ENCODE data around the gene CORO2A.
"Not testable (repeated sequence)": the region's sequence is repeated elsewhere in the genome, so short reads cannot be mapped to it uniquely, and the experiment has no call there.

CORO2A gene

DNA sequence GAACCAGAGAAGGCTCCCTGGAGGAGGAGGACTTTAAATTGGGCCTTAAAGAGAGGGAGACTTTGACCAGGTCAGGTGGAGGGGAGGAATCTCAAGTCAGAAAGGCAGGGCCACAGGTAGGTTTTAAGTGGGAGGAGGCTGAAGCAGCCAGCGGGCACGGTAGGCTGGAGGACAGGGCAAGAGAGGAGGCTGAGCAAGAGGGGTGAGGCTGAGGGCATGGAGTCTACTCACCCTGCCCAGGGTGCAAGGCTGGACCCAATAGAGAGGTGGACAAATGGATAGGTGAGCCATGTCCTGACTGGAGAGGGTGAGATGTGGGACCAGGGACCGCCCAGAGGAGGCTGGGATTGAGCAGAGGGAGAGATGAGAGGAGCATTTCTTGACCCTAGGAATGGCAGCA, 47.8 kb downstream of the CORO2A start:
- in situ Hi-C loops (cut with HindIII; ENCODE audit: low sequenced_read_pairs): no loop called here

DNA sequence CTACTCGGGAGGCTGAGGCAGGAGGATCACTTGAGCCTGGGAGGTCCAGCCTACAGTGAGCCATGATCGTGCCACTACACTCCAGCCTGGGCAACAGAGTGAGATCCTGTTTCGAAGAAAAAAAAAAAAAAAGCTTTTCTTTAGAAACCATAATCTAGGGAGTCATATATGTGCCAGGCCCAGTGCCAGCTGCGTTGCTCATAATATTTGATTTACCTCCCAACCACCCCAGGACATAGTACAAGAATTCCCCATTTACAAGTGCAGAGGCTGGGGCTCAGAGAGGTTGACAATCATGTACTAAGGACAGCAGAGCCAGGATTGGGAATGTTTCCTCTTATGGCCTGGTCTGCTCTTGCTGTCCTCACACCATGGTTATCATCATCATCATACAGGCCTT, 48.4 kb downstream of the CORO2A start:
- in situ Hi-C loops (cut with HindIII; ENCODE audit: low sequenced_read_pairs): no loop called here

DNA sequence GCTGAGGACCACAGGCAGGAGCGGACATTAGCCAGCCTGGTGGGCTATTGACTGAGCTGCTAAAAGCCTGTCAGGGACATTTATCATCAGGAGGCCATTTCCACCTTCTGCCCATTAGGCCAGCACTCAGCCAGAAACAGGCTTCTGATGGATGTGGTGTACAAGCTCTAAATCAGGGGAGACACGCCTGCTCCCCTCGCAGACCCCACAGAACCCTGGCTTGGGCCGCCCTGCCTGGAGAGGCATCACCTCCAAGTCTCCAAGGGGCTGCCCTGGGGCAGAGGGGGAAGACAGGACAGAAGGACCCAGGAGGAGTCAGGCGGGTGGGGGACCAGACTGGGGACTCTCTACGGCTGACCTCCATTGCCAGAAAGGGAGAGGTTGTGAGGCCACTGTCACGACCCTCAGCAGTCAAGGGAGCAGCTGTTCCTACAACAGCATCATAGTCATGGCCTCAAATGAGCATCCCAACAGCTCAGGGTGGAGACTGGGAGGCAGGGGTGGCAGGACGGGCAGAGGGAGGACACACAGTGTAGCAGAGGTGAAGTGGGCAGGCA, 49.4 kb downstream of the CORO2A start:
- in situ Hi-C loops (cut with HindIII; ENCODE audit: low sequenced_read_pairs): no loop called here

DNA sequence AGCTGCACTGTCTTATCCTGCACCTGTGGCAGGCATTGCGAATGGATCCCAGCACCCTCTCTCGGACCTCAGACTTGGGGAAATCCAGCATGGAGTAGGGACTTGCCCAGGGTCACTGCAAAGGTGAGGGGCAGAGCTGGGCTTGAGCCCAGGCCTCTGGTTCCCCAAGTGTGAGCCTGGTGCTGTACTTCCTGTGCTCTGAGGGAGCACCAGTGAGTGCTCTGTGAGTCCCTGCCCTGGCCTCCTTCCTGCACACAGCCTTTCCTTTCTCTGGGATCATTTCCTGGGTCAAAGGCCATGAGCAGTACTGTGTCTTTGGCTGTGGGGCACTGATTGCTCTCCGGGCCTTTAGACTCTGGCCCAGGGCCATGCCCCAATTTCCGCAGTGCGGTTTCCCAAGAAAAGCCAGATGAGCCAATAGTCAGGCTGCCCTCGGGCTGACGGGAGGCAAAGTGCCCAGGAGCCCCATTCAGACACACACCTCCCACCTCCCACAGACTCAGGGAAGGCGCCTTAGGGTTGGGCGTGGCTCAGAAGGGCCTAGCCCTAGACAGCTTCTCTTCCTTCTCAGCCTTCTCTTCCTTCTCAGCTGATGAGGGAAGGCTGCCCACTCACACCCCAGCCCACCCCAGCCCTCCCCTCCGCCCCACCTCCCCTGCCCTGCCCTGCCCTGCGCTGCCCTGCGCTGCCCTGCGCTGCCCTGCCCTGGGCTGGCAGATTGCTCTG, 50.1 kb downstream of the CORO2A start:
- in situ Hi-C loops (cut with HindIII; ENCODE audit: low sequenced_read_pairs): no loop called here

DNA sequence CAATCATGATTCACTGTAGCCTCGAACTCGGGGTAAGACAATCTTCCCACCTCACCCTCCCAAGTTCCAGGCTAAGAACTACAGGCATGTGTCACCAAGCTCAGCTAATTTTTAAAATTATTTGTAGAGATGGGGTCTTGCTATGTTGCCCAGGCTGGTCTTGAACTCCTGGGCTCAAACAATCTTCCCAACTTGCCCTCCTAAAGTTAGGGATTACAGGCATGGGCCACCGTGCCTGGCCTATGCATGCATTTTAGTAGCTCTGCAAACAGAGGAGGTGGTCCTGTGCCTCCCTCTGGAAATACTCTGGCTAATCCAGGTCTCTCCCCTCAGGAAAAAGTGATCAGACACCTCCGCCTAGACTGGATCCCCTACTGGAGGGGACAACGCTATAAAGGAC, 51.9 kb downstream of the CORO2A start:
- in situ Hi-C loops (cut with HindIII; ENCODE audit: low sequenced_read_pairs): no loop called here

DNA sequence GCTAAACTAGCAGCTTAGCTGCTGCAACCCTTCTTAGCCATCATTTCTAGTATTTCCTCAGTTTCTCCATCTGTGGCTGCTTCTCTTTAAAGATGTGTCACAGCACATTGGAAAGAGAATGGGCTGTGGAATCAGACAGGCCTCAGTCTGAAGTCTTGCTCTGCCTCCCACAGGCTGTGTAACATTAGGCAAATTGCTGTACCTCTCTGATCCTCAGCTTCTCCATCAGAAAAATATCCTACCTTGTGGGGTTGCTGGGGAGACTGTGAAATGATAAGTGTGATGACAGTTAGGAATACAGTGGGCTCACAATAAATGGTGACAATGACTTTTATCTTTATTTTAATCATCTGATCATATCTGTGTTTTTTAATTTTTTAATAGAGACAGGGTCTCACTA, 55.9 kb downstream of the CORO2A start:
- in situ Hi-C loops (cut with HindIII; ENCODE audit: low sequenced_read_pairs): no loop called here

DNA sequence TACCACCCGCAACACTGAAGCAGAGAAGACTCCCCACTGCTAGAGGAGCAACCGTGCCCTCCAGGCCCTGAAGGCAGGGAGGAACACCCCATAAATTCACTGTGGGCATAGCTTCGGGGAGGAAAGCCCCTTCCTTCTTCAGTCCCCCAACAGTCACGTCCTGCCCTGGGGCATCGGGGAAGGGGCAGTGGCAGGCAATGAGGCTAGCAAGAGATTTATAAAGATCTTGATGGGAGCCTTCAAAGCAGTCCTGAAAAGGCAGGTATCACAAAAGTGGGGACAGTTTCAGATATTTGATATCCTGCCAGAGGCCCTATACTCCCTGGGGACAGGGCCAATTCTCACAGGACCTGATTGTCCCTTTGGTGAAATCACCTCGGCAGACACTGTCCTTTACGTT, 56.5 kb downstream of the CORO2A start:
- in situ Hi-C loops (cut with HindIII; ENCODE audit: low sequenced_read_pairs): no loop called here

DNA sequence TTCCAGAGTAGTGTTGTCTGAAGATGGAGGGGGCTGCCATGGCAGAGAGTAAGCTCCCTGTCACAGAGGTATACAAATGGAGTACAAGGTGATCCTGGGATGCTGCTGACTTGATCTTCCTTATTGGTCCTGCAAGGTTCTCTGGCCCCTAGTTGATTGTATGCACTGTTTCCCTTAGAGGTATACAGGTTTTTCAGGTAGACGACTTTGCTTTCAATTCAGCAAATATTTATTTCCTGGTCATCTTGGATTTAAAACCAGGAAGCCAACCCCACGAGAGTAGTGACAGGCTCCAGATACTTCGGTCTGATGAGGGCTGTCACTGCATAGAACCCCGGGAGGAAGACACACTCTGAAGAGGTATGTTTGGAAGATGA, 56.9 kb downstream of the CORO2A start:
- in situ Hi-C loops (cut with HindIII; ENCODE audit: low sequenced_read_pairs): no loop called here

DNA sequence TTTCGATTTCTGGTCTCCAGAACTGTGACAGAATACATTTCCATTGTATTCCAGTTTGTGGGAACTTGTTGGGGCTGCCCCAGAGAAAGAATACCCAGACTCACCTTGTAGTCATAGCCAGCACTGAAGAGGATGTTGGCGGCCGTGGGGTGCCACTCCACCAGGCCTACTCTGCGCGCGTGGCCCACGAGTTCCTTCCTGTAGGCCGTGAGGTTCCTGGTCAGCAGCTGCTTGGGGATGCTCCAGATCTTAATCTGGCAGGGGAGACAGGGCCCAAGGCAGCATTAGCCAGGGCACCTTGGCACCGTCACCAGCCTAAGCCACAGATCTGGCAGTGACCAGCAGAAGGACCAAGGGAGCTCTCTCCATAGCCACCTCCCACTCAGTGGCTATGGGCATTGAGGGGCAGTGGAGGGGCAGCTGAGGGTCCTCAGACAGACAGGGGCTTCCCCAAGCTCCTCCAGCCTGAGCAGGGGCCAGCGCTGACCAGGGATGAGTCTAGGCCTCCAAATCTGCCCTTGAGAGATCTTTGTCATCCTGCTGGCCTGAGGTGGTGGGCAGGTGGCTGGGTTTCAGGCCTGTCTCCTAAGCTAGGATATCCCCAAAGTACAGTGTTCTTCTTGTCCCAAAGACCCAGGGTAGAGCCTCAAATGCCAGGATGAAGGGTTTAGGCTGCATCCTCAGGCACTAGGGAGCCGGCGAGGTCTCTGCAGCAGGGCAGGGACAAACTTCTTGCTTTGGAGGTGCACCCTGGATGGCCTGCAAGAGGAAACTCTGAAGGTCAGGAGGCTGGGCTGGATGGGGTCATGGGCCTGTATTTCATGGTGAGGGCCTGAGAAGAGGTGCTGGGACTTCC, 57.5 kb downstream of the CORO2A start:
- in situ Hi-C loops (cut with HindIII; ENCODE audit: low sequenced_read_pairs): no loop called here

DNA sequence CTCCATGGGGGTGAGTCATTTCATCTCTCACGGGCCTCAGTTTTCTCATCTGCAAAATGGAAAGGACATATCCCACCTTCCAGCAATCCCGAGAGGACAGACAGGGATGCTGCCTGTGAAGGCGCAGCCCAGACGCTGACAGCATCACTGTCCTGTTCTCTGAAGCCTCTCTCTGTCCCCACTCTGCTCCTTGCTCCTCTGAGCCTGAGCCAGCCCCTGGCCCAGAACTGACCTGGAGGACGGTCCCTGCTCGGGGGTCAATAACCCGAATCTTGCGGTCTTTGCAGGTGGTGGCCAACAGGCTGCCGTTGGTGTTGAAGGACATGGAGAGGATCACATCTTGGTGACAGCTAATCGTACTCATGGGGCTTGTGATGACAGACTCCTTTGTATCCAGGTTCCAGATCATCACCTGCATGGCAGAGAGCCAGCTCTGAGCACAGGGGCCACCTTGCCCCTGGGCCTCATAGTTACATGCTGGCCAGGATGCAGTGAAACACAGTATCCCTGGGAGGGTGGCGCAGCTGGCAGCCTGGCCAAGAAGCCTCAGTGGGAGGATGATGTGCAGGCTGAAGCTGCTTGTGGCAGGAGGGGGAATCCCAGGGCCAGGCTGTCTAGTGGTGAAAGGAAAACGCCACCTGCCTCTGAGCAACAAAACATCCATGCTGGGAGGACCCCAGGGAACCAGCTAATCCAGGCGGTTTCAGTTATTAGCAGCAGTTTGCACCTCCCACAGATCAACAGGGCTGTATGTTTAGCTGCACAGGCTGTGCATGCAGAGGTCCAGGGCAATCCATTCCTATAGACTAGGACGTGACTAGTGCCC, 59.4 kb downstream of the CORO2A start:
- in situ Hi-C loops (cut with HindIII; ENCODE audit: low sequenced_read_pairs): no loop called here

DNA sequence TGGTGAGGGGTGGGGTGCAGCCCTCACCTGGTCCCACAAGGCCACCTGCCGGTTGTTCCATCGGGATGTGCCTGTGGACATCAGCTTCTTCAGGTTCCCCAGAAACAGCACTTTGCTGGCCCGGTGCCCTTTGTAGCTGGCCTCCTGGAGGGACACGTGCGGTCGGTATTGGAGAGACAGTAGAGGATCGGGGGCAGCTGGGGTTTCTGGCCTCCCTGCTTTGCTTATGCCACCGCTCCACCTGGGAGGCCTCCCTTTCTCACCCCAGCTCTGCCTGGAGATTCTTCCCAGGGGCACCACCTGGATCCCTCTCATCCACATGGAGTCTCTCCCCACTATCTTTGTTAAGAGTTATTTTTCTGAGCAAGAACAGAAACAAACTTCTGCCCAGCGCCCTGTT, 60.3 kb downstream of the CORO2A start:
- in situ Hi-C loops (cut with HindIII; ENCODE audit: low sequenced_read_pairs): no loop called here

DNA sequence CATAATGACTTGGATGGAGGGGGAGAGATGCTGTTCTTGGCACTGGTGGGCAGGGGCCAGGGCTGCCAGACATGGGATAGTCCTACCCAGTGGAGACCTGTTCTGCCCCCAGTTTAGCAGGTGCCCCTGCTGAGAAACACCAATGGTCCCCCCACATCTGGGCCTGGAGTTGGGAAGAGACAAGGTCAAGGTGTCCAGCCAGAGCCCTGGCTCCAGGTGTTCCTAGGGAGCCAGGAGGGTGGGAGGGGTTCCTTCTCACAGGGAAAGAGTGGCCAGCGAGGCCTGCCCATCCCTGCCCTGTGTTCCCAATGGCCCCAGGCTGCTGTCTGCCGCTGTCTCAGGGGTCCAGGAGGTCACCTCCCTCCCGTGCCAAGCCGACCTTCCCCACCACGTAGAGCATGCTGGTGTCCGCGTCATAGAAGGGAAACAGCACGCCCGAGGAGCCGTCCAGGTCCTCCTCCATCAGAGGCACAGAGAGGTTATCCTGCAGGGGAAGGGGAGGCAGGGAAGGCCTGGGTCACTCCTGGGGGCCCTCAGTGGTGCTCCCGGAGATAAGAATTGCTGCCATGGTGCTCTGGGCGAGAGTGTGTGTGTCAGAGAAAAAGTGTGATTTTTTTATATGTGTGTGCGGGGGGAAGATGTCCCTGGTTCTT, 61.7 kb downstream of the CORO2A start:
- in situ Hi-C loops (cut with HindIII; ENCODE audit: low sequenced_read_pairs): no loop called here

DNA sequence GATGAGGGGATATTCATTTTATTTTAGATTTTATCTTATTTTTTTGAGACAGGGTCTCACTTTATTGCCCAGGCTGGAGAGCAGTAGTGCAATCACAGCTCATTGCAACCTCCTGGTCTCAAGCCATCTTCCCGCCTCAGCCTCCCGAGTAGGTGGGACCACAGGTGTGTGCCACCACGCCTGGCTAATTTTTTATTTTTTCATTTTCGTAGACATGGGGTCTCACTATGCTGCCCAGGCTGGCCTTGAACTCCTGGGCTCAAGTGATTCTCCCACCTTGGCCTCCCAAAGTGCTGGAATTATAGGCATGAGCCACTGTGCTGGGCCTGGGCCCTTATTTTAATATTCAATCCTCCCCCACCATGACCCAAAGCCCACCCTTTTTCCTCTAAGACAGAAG, 62.4 kb downstream of the CORO2A start:
- in situ Hi-C loops (cut with HindIII; ENCODE audit: low sequenced_read_pairs): not testable (repeated sequence)

DNA sequence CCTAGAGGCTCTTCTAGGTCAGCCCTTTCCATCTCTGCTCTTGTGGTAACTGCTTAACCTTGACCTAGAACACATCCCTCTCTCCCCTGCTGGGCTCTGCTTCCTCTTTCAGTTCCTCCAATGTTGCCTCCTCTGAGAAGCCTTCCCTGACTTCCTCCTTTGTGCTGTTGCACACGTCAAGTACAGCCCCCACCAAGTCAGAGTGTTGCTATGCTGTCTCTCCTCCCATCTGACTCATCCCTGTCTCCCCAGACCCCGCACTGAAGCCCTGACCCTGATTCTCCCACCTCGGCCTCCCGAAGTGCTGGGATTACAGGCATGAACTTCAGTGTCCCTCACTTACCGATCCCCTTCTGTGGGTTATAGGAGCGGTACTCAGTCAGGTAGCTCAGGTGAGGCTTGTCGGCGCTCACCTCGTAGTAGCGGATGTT, 63.0 kb downstream of the CORO2A start:
- in situ Hi-C loops (cut with HindIII; ENCODE audit: low sequenced_read_pairs): no loop called here

DNA sequence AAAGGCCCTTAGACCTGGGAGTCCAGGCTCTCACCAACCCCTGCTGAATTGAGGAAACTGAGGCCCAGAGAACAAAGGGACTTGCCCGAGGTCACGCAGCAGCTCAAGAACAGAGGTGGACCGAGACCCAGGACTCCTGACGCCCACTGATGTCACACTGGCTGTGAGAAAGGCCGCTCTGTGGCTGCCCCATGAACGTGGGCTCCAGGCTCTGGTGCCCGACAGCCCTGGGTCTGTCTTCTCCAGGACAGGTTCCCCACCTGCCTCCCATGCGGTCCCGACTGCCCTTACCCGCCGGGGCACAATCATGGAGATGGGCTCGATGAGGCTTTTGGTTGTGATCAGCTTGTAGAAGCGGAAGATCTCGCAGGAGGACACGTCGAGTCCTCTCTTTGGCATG, 64.1 kb downstream of the CORO2A start:
- in situ Hi-C loops (cut with HindIII; ENCODE audit: low sequenced_read_pairs): no loop called here

DNA sequence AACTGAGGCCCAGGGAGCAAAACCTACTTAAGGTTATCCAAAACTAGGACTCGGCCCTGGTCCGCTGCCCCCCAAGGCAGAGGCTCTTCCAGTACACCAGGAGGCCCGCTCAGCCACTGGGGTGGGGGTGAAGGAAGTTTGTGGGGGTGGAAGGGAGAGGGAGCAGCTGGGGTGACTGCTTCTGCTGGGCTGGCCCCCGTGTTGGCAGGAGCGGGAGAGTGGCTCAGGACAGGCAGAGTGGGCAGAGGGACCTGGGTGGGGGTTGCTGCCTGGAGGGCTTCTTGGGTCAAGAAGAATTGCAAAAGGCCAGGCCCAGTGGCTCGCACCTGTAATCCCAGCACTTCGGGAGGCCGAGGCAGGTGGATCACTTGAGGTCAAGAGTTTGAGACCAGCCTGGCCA, 65.2 kb downstream of the CORO2A start:
- in situ Hi-C loops (cut with HindIII; ENCODE audit: low sequenced_read_pairs): no loop called here

DNA sequence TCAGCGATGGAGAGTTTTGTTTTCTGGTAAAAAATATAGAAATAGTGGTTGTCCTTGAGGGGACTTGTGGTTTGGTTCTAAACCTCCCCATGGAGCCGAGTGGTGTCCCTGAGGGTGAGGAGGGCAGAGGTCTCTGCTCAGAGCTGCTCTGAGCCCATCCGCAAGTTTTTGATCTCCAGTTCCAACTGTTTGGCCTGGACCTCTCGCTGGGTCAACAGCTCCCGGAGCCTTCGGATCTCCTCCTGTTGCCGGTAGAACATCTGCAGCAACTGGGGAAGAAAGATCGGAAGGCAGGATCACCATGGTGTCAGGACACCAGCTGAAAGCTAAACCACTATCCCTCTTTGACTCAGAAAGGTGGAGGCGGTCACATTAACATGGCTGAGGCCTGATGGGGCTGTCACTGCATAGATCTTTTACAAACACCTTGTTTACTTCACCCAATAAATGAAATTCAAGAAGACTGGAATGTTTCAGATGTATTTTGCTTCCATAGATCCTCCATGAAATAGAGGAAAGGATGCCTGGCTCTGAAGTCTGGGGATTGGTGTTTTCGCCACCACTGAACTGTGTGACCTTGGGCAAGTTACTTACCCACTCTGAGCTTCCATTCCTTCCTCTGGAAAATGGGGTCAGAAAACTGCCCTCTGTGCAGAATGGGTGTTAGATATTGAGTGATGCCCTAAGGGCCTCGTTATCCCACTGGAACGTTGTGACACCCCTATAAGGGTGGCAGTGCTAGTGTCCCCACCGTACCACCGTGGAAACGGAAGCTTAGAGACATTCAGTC, 67.6 kb downstream of the CORO2A start:
- in situ Hi-C loops (cut with HindIII; ENCODE audit: low sequenced_read_pairs): no loop called here

DNA sequence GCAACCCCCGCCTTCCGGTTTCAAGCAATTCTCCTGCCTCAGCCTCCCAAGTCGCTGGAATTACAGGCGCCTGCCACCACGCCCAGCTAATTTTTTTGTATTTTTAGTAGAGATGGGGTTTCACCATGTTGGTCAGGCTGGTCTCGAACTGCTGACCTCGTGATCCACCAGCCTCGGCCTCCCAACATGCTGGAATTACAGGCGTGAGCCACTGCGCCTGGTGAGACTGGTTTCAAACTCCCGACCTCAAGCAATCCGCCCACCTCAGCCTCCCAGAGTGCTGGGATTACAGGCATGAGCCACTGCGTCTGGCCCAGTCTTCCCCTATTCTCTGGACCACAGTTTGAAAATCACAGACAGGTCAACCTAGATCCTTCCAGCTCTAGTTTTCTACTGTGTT, 68.3 kb downstream of the CORO2A start:
- in situ Hi-C loops (cut with HindIII; ENCODE audit: low sequenced_read_pairs): not testable (repeated sequence)

DNA sequence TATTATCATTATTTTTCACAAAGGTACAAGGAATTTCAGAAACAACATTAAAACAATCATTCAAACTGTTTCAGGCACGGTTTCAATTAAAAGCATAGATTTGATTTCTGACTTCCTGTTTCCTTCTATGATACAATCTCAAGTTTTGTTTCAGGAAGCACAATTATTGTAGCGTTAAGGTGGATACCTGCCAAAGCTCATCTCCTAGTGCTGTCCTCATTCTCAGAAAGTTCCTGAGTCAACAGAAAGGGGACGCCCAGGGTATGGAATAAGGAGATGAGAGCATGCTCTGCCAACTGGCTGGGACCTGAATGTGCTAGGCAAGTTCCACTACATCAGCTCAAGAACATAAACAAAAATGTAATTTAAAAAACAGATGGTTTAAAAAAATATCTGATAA, 71.4 kb downstream of the CORO2A start:
- in situ Hi-C loops (cut with HindIII; ENCODE audit: low sequenced_read_pairs): no loop called here

DNA sequence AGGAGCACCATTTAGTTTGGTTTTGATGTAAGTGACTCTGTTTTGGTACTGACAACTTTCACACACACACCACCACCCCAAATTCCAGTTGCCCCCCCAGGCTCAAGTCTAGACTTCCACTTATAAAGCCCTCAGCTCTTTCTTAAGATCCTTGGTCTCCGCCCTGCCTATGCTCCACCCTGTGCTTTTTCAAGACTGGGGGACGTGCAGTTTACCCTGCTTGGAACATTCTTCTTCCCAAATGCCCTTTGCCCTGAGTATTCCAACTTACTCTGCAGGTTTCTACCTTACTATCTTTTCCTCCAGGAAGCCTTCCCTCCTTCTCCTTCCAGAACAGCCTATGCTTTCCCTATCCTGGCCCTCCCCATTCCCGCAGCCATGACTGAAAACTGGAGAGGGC, 72.0 kb downstream of the CORO2A start:
- in situ Hi-C loops (cut with HindIII; ENCODE audit: low sequenced_read_pairs): no loop called here

Measured in DLD1 (cell line).